Body of pancreas (tissue), 4 donors: ENCODE data around the gene COX5B. TPM values are rescaled to one million over a fixed set of nuclear protein-coding genes. Genes with fewer than 3 reads are reported as not detected.
"Not testable (repeated sequence)": the region's sequence is repeated elsewhere in the genome, so short reads cannot be mapped to it uniquely, and the experiment has no call there.

Source experiments
- ATAC-seq: fragments of 150-250 bp; one replicate; pipeline ENCODE4 v1.9.1; 2016
- DNase-seq, 4 donors: peaks; one replicate each; pipeline ENCODE4 v3.0.0-alpha.2; 2019
- H3K27ac ChIP-seq, 4 donors: fragments of 200-600 bp; sonication (generic); 1 replicate in 3 of 4; 2 replicates in 1 of 4; pipeline versions ENCODE4 v1.5.1 to v1.6.1; 2016 to 2019; ENCODE audit warnings: mild to moderate bottlenecking in 1 of 4, mixed read lengths in 1 of 4, moderate library complexity in 1 of 4
- H3K27me3 ChIP-seq, 2 donors: fragments of 200-600 bp; sonication (generic); one replicate each; pipeline ENCODE4 v1.6.0; 2016; ENCODE audit warnings: mild to moderate bottlenecking in 1 of 2
- H3K36me3 ChIP-seq, 2 donors: fragments of 200-600 bp; sonication (generic); replicated peaks in 1 of 2; 2 replicates each; pipeline ENCODE4 v1.5.1; 2016; ENCODE audit warnings: low read depth in 2 of 2; ENCODE audit not compliant: insufficient read depth in 1 of 2
- H3K4me1 ChIP-seq: fragments of 200-600 bp; sonication (generic); one replicate; pipeline ENCODE4 v1.6.0; 2016
- H3K4me3 ChIP-seq, 2 donors: fragments of 200-600 bp; sonication (generic); 1 replicate in 1 of 2; 2 replicates in 1 of 2; pipeline ENCODE4 v1.5.1; 2016 to 2019
- H3K9me3 ChIP-seq, 3 donors: fragments of 200-600 bp; sonication (generic); 1 replicate in 2 of 3; 2 replicates in 1 of 3; pipeline ENCODE4 v1.5.1; 2016
- CTCF ChIP-seq, 7 experiments: fragments of 450-650 bp in 4 of 7; fragments of 200-600 bp in 3 of 7; sonication (generic) in 3 of 7; IDR thresholded peaks; one replicate each; pipeline ENCODE4 v1.5.1; 2016 to 2019; ENCODE audit warnings: antibody characterized with exemption in 7 of 7
- POLR2A ChIP-seq, 3 donors: fragments of 450-650 bp; IDR thresholded peaks; one replicate each; pipeline ENCODE4 v1.6.1; 2016; ENCODE audit warnings: antibody characterized with exemption in 3 of 3, mild to moderate bottlenecking in 2 of 3
- WGBS, 2 donors: methylation state at CpG; one replicate each; pipeline ENCODE4 v1.1.5; 2017; 5-methylcytosine and 5-hydroxymethylcytosine counted together
- intact Hi-C: fragments of 100-400 bp; cut with DNase I; formaldehyde crosslinking; loops from one replicate; pipeline ENCODE4 v1.15.1; 2023
- total RNA-seq, 2 donors: library from RNA; depleted of rRNA; stranded (reverse); fragments of >200 nt; gene quantifications; one replicate each; pipeline ENCODE4 v1.1.0, GENCODE V29; 2016

COX5B gene
- total RNA-seq, 2 donors from 2014 or later = 202 to 336 TPM

DNA sequence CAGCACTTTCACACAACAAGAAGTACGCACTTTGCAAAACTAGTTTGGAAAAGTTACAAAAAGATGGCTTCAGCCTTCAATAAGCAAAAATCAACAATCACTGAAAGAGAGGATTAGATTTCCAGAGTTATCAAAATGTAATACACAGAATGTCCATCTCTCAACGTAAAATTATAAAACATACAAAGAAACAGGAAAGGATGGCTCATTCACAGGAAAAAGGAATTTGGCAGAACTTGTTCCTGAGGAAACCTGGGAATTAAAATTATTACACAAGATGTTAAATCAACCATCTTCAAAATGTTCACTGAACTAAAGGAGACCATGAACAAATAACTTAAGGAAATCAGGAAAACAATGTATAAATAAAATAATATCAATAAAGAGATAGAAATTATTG, 31.6 kb downstream of the COX5B start:
- H3K4me1 ChIP-seq = no peaks in the 10 kb centered on the region
- 85 to 86% methylated on average over 2 of the region's 2 CpGs for WGBS, 2 donors
- DNase-seq = no peak
- no peaks in the 10 kb centered on the region for H3K36me3 ChIP-seq
- H3K9me3 ChIP-seq = no peaks in the 10 kb centered on the region
- no peak for ATAC-seq
- H3K4me3 ChIP-seq = no peak overlapping the region
- no peak for TF ChIP-seq CTCF (IDR thresholded peaks at IDR 0.05)
- H3K27ac ChIP-seq = no peak overlapping the region
- no peaks in the 10 kb centered on the region for H3K27me3 ChIP-seq
- intact Hi-C loops = no loop called here

DNA sequence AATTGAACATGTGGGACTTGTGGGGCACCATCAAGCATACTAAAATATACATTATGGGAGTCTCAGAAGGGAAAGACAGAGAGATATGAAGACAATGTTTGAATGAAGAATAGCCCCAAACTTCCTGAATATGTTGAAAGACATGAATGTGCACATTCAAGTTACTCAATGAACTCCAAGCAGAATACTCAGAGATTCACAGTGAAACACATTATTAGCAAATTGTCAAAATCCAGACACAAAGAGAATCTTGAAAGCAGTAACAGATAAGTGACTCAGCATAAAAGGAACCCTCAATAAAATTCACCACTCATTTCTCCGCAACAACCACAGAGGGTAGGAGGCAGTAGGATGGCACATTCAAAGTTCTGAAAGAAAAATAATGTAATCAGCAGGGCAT, 32.4 kb downstream of the COX5B start:
- Histone ChIP-seq H3K36me3 (no peaks in the 10 kb centered on the region), H3K9me3 (no peaks in the 10 kb centered on the region), H3K27ac (no peak overlapping the region), H3K27me3 (no peaks in the 10 kb centered on the region), H3K4me3 (no peak overlapping the region), H3K4me1 (no peaks in the 10 kb centered on the region)
- TF ChIP-seq CTCF (IDR thresholded peaks at IDR 0.05) (no peak), POLR2A (IDR thresholded peaks at IDR 0.05) (no peak)
- DNase-seq = no peak
- ATAC-seq = no peak
- 88 to 90% methylated on average over 1 of the region's 1 CpG for WGBS, 2 donors
- intact Hi-C loops = no loop called here

GRCh38 chr2:97687235-97687634, 41.4 kb downstream of the COX5B start:
- DNase-seq, H3K36me3 ChIP-seq, ATAC-seq, H3K9me3 ChIP-seq, H3K4me1 ChIP-seq, intact Hi-C loops, H3K27ac ChIP-seq, H3K4me3 ChIP-seq, H3K27me3 ChIP-seq: not testable (repeated sequence)
- WGBS, 2 donors = 97% methylated on average over 2 of the region's 3 CpGs

GRCh38 chr2:97688062-97688827, 42.4 kb downstream of the COX5B start:
- Histone ChIP-seq H3K4me3 (no peak overlapping the region), H3K27me3 (no peaks in the 10 kb centered on the region), H3K27ac (no peak overlapping the region), H3K9me3 (no peaks in the 10 kb centered on the region), H3K36me3 (no peaks in the 10 kb centered on the region), H3K4me1 (no peaks in the 10 kb centered on the region)
- no peak for TF ChIP-seq CTCF (IDR thresholded peaks at IDR 0.05)
- no peak for TF ChIP-seq POLR2A (IDR thresholded peaks at IDR 0.05)
- intact Hi-C loops = no loop called here
- ATAC-seq (no peak), DNase-seq (no peak)
- WGBS, 2 donors = 73 to 74% methylated on average over 9 to 11 of the region's 11 CpGs

- no peak overlapping the region for H3K27ac ChIP-seq
- H3K36me3 ChIP-seq = no peaks in the 10 kb centered on the region
- H3K27me3 ChIP-seq = no peaks in the 10 kb centered on the region
- WGBS, 2 donors = 46 to 72% methylated on average over 5 to 6 of the region's 6 CpGs
- no peaks in the 10 kb centered on the region for H3K9me3 ChIP-seq
- no peak overlapping the region for H3K4me3 ChIP-seq
- DNase-seq (no peak), ATAC-seq (no peak)
- intact Hi-C loops = loop anchor here (10.0 kb wide), 1 partner anchor 96 kb away; no protein-coding TSS in a partner anchor
- TF ChIP-seq POLR2A (IDR thresholded peaks at IDR 0.05) (no peak), CTCF (IDR thresholded peaks at IDR 0.05) (no peak)
- no peaks in the 10 kb centered on the region for H3K4me1 ChIP-seq
These were observed 45.3 kb downstream of the COX5B start for GRCh38 chr2:97691166-97691565.
